ENCODE measurements around the gene LGI4. TPM values are rescaled to one million over a fixed set of nuclear protein-coding genes. Genes with fewer than 3 reads are reported as not detected.

LGI4 gene
- total RNA-seq, 6 experiments from 2014 or later = 0.08 to 0.17 (median 0.10) TPM; not detected in 1

GRCh38 chr19:35149463-35149862 lies 14.6 kb upstream of the LGI4 start:
- Mint-ChIP-seq H3K27ac (no peak overlapping the region), H3K4me3 (no peak overlapping the region), H3K4me1 (ENCODE audit: low read depth) (peaks cover 36% of the 10 kb centered on the region), H3K27me3 (ENCODE audit: insufficient read depth) (no peaks in the 10 kb centered on the region; the same call in 1 of the 2 replicates), H3K36me3 (ENCODE audit: low read depth) (no peaks in the 10 kb centered on the region), H3K9me3 (no peaks in the 10 kb centered on the region)
- DNase-seq = no peak
- no peak for TF ChIP-seq CTCF (IDR thresholded peaks at IDR 0.05)

GRCh38 chr19:35146746-35147459 lies 12.0 kb upstream of the LGI4 start:
- H3K27me3 Mint-ChIP-seq (ENCODE audit: insufficient read depth) = peaks cover 2% of the 10 kb centered on the region; the same call in 1 of the 2 replicates

GRCh38 chr19:35144600-35145436 lies 10.0 kb upstream of the LGI4 start:
- no peak for DNase-seq
- no peaks in the 10 kb centered on the region for H3K36me3 Mint-ChIP-seq (ENCODE audit: low read depth)
- no peak for TF ChIP-seq CTCF (IDR thresholded peaks at IDR 0.05)
- H3K27me3 Mint-ChIP-seq (ENCODE audit: insufficient read depth) = peaks cover 2% of the 10 kb centered on the region; the same call in 1 of the 2 replicates
- H3K4me1 Mint-ChIP-seq (ENCODE audit: low read depth) = peaks cover 31% of the 10 kb centered on the region
- H3K27ac Mint-ChIP-seq = no peak overlapping the region
- no peaks in the 10 kb centered on the region for H3K9me3 Mint-ChIP-seq
- H3K4me3 Mint-ChIP-seq = no peak overlapping the region

More at GRCh38 chr19:35146746-35147459, 12.0 kb upstream of the LGI4 start:
- Mint-ChIP-seq H3K4me1 (ENCODE audit: low read depth) (peaks cover 19% of the 10 kb centered on the region), H3K9me3 (no peaks in the 10 kb centered on the region), H3K36me3 (ENCODE audit: low read depth) (no peaks in the 10 kb centered on the region), H3K27ac (no peak overlapping the region), H3K4me3 (no peak overlapping the region)
- no peak for TF ChIP-seq CTCF (IDR thresholded peaks at IDR 0.05)
- no peak for DNase-seq

- no peaks in the 10 kb centered on the region for H3K36me3 Mint-ChIP-seq (ENCODE audit: low read depth)
- H3K9me3 Mint-ChIP-seq = no peaks in the 10 kb centered on the region
- H3K4me3 Mint-ChIP-seq = no peak overlapping the region
- no peak for DNase-seq
- peaks cover 37% of the 10 kb centered on the region for H3K4me1 Mint-ChIP-seq (ENCODE audit: low read depth)
- no peak for TF ChIP-seq CTCF (IDR thresholded peaks at IDR 0.05)
- no peak overlapping the region for H3K27ac Mint-ChIP-seq
- peaks cover 2% of the 10 kb centered on the region; the same call in 1 of the 2 replicates for H3K27me3 Mint-ChIP-seq (ENCODE audit: insufficient read depth)
Observed at GRCh38 chr19:35144259-35144599, 9.4 kb upstream of the LGI4 start.

GRCh38 chr19:35143818-35144217 lies 9.0 kb upstream of the LGI4 start:
- TF ChIP-seq CTCF (IDR thresholded peaks at IDR 0.05) = no peak
- no peaks in the 10 kb centered on the region for H3K36me3 Mint-ChIP-seq (ENCODE audit: low read depth)
- H3K9me3 Mint-ChIP-seq = no peaks in the 10 kb centered on the region
- DNase-seq = no peak
- H3K27ac Mint-ChIP-seq = no peak overlapping the region
- peaks cover 41% of the 10 kb centered on the region for H3K4me1 Mint-ChIP-seq (ENCODE audit: low read depth)
- H3K27me3 Mint-ChIP-seq (ENCODE audit: insufficient read depth) = peaks cover 5% of the 10 kb centered on the region; the same call in 1 of the 2 replicates
- H3K4me3 Mint-ChIP-seq = no peak overlapping the region

Data from HFFc6 (cell line).